Hematopoietic multipotent progenitor cell treated with erythropoietin and hydrocortisone succinate and interleukin-3 and kit ligand, for 6 days (in vitro differentiated cells): ENCODE data around the gene DYNLL2.
A peak's percentile ranks its signal among the peaks of the same experiment; 100 is the strongest.
"Not testable (repeated sequence)": the region's sequence is repeated elsewhere in the genome, so short reads cannot be mapped to it uniquely, and the experiment has no call there.

ENCODE experiments used
- DNase-seq: peaks from one replicate; pipeline ENCODE4 v3.0.0-alpha.2; 2015

Gene DYNLL2

DNA sequence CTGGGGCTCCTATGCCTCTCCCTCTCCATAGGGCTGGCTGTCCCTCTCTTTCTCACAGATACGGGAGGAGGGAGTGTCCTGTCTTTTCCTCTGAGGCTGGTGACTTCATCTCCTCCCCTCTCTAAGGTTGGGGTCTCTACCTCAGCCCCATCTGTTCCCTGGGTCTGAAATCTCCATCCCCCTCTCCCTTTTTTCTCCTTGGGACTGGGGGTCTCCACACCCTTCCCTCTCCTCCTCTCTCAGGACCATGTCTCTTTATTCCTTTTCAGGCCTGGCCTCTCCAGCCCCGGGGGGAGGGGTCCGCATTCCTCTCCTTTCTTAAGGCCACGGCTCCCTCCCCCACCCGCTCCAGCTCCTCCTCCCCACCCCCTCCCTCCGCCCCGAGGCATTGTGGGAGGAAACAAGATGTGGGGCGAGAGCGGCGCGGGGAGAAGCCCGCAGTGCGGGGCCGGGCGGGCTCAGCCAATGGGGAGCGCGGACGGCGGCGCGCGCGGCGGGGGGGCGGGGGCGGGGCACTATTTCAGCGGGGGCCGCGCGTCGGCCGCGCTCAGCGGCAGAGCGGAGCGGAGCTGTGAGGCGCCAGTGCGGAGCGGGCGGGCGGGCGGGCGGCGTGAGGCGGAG, at the start of gene DYNLL2:
TSS of gene DYNLL2 (plus strand) at position 550 of the 621 bp plus-strand sequence. CDS start 3,672 bp downstream, outside the sequence.
- DNase-seq = peak; percentile 95

DNA sequence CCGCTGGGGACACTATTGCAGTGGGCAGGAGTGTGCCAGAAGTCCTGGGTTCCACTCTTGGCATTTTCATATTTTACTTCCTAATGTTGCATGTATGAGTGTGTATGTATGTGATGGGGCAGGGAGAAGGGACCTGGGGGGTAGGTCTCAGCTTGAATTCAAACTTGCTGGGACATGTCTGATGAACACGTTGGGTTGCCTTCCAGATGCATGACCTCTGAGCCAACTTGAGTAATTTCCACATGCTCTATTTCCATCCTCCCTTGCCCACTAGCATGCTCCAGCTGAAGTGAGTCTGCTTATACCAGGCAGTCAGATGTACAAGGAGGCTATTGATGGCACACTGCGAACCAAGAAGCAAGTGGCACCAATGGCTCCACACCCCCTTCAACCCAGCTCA, 43.2 kb upstream of the DYNLL2 start:
- DNase-seq = no peak

DNA sequence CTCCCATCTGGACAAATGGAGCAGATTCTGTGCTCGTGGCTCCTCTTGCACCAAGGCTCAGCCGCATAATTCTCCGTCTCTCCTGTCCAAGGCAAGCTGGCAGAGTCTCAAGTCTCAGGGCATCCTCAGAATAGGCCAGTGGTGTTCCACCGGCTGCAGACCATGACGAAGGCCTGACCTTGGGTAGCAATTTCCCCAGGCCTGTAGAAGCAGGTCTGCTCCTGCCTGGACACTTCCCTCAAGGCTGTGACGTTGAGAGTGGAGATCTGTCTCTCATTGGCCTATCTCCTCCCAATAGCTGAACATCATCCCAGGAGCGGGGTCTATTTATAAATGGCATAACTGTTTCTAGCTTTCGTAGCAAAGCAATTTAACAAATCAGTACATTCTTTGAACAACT, 42.8 kb upstream of the DYNLL2 start:
- no peak for DNase-seq

DNA sequence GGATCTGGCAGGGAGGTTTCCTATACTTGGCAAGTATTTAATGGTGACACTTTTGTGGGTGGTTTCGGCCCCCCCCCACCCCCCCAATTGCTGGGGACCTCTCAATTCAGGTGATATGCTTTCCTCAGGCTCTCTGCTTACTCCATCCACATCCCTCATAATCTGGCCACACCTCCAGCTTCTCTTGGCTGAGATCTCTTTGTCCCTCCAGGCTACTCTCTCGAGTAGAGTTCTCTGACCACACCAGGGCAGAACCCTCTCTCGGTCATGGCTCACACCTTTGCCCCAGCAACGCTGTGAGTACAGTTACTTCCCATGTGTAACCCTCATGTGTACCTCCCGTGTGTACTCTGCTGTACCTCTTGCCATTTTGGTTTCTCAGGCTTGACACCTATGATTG, 42.1 kb upstream of the DYNLL2 start:
- no peak for DNase-seq

DNA sequence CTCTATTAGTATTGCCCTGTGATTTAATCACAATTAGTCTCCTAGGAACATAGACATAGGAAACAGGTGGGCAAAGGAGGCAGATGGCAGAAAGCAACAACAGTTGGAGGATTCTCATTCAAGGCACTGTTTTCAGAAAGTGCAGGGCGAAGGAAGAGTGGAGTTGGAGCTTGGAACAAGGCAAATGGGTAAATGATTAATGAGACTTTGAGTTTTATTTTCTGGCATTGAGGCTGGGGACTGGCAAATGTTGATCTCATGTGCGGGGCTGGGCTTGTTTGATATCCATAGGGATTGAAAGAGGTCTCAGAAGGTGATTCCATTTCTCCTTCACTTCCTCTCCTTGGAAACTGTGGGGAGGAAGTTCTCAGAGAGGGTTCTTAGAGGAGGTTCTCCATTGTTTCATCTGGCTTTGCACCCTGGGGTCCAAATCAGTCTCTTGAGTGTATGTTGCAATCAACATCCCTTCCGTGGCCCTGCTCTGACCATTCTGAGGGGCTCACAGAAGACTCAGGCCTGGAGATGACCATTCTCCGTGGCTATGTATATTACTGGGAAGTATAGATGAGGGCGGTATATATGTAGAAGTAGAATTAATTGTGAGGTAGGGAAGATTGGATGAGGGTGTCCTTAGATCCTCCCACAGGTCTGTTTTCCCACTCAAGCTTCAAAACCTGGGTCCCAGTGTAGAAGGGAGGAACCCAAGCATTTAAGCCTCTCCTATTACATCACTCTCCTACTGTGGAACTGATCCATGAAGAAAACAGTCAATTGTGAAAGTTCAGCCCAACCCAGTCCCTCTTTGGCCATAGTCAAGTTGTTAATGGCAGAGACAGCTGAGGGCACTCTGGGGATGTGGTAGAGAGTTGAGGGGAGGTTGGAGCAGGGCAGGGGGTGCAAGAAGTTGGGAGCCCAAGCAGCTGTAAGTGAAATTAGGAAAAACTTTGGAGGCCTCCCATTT, 39.7 kb upstream of the DYNLL2 start:
- no peak for DNase-seq

DNA sequence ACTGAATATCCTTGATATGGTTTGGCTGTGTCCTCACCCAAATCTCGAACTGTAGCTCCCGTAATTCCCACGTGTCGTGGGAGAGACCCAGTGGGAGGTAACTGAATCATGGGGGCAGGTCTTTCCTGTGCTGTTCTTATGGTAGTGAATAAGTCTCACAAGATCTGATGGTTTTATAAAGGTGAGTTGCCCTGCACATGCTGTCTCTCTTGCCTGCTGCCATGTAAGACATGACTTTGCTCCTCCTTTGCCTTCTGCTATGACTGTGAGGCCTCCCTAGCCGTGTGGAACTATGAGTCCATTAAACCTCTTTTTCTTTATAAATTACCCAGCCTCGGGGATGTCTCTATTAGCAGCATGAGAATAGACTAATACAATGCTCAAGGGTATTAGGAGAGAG, 39.0 kb upstream of the DYNLL2 start:
- DNase-seq = not testable (repeated sequence)

DNA sequence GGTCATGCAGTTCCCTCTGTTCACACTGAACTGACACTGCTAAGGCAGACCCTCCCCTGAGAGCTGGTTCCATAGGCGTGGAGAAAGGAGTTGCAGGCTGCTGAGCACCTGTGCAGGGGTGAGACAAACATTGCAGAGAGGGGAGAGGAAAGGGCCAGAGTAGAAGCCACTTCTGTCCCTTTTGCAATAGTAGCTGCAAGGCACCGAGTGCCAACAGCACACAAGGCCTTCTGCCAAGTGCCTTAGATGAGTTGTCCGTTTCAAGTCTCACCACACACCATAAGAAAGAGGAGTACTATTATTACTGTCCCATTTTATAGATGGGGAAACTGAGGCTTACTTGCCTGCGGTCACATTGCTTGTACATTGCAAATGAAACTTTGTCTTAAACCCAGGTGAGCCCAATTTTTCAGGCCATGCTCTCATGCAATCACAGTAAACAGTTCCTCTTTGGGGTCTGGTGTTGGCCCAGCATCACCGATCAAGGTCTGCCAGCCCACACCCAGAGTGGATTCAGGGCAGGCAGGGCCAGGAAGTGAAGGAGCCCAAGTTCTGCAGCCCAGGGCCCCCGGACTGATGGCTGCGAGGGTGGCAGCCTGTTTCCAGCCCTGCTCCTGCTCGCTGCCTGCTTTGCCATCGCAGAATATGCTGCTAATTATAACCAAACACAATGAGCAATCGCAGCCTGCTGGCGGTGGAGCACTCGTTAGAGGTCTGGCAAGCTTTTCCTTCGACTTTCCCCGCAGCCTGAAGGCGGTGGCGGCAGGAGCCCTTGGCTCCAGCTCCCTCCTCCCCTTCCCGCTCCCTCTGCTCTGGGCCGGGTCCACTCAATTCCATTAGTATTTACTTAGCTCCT, 36.8 kb upstream of the DYNLL2 start:
- no peak for DNase-seq

DNA sequence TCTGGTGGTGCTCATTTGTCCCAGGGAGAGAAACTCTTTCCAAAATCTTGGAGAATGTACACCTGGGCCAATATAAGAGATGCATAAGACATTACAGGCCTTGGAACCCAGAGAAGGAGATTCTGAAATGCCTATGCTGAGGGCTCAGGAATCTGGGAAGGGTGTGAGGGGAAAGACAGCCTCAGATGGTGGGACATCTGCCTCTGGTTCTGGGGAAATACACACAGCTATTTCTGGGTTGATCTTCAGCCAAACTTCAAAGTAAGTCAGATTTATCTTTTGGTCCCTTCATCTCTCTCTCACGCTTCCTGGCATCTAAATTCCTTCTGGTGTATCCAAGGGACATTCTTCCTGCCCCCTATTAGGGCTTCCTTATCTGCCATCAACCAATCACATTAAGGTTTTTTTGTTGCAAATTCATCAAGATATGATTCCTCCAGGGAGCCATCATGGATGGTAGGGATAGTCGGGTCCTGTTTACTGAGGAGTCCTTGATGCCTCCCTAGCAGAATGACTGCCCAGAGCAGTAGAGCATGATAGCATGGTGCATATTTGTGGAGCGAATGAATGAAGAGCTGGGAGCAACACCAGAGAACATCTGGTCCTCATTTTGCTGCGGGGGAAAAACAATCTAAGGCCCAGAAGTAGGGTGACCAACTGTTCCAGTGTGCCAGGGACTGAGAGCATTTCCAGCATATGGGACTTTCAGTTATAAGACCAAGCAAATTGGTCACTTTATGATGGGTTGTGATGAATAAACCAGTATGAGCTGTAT, 35.7 kb upstream of the DYNLL2 start:
- no peak for DNase-seq

DNA sequence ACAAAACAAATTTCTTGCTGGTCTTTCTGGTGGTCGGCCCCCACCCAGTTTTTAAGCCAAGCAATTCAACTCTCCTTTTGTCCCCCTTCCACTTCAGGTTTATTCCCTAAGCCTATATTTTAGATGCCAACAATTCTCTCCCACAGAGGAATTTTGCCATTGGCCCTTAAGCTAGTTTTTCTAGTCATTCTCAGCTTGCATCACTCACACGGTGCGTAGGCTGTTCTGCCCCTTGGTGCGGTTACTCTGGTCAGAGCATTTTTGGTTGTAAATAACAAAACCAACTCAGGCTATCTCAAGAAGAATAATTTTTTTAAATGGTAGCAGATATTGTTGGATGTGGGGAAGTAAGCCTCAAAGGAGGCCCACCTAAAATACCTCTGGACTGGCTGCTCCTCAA, 33.7 kb upstream of the DYNLL2 start:
- DNase-seq = no peak

DNA sequence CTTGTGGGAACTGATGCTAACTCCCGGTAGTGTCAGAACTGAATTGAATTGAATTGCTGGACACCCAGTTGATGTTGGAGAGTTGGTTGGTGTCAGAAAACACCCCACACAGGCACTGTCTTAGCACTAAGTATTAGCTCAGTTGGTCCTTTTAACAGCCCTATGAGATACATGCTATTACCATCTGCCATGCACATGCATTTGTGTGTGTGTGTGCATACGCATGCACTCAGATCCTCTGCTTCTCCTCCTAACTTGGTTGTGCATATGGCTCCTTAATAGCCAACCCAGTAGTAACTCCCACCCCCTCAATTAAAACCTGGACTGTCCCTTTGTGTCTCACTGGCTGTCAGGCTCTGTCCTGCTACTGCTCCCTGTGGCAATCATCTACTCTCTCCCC, 32.3 kb upstream of the DYNLL2 start:
- no peak for DNase-seq

DNA sequence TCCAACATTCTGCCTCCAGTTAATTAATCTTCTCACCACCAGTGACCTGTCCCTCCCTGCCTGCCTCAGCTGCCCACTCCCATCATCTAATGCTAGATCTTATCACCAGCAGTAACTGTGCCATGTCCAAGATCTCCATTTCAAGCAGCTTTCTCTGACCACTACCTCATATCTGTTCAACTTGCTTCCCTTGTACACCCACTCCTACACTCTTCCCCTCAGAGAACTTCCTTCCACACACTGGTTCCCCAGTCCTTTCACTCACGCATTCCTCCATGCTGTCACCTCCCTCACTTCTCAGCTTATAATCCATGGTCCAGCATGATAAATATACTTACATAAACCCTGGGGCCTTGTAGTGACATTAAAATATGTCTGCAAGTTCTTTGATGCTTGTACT, 31.8 kb upstream of the DYNLL2 start:
- DNase-seq = no peak

DNA sequence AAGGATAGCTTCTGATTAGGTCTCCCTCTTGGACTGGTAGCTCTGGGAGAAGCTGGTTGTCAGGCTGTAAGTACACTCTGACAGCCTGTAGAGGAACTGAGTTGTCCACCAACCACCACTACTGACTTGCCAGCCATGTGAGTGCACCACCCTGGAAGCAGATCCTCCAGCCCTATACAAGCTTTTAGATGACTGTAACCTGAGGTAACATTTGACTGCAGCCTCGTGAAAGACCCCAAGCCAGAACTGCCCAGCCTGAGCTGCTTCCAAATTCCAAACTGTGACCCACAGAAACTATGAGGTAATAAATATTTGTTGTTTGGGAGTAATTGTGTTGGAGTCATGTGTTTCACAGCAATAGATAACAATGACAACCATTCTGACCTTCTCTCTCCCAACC, 30.8 kb upstream of the DYNLL2 start:
- no peak for DNase-seq

DNA sequence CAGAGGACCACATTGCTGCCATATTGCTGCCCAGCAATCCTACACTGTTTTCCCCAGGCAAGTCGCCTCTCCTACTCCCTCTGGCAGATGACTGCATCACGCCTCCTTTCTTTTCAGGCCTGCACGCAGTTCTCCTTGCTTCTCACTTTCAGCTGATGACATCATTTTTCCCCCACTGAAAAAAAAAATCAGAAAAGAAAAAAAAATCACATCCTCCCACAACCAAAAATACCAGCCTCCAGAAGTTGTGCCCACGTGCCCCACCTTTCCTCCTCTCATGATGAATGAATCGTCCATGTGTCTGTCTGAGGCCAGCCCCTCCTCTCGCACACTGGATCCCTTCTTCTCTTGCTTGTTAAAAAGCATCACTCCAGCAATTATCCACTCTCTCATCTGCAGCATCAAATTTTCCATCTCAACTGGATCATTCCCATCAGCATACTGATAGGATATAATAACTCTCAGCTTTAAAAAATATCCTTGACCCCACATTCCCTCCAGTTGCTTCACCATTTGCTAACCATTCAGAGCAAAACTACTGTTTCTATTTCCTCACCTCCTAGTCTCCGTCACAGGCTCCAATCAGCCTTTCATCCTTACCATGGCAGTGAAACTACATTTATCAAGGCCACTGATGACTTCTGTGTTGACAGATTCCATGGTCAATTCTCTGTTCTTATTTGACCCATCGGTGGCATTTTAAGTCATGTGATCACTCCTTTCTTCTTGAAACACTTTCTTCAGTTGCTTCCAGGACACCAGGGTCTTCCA, 30.1 kb upstream of the DYNLL2 start:
- no peak for DNase-seq

DNA sequence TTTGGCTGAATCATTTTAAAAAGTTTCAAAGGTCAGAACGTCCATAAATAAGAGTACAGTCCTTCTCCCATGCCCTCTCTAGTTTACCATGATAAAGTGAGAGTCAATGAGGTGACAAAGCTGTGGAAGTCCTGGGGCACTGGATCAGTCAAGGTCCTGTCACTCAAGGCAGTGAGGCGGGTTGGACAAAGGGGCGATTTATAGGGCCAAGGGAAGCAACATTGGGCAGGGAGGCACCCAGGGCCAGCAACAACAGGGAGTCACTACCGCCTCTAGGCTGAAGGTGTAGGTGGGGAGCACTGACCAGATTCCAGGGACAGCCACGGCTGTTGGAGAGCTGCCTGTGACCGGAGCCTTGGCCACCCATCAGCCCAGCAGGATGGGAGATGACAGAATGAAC, 28.6 kb upstream of the DYNLL2 start:
- no peak for DNase-seq

DNA sequence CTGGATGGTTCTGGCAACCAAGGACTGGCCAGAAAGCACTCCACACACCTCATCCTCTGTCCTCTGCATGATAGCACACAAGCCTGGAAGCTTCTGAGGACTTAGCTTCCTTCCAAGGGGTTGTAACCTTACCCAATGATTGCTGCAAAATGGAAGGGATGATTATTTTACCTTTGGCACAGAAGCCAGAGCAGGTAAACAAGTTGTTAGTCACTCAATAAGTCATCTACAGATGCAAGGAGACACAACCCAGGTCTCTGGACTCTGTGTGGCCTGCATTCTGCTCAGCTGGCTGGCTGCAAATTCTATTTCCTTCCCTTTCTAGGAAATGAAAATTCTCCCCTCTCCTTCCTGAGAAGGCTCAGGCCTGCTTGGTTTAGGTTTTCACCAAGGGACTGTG, 26.7 kb upstream of the DYNLL2 start:
- no peak for DNase-seq

DNA sequence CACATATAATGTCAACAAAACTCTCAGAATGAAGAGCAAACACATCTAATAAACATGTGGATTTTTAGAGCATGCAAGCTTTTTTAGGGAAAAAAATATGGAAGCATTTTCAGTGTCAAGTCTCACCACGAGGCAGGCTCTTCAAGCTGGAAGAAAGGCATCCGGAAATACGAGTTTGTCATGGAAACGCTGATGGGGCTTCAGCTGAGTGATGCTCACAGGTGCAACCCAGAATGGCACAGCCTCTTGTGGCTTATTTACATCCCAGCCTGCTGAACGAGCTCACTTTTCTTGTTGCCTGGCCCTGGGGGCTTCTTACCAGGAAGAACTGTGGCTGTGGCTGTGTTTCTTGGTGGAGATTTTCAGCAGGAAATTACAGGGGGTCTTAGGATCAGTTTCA, 24.1 kb upstream of the DYNLL2 start:
- no peak for DNase-seq

DNA sequence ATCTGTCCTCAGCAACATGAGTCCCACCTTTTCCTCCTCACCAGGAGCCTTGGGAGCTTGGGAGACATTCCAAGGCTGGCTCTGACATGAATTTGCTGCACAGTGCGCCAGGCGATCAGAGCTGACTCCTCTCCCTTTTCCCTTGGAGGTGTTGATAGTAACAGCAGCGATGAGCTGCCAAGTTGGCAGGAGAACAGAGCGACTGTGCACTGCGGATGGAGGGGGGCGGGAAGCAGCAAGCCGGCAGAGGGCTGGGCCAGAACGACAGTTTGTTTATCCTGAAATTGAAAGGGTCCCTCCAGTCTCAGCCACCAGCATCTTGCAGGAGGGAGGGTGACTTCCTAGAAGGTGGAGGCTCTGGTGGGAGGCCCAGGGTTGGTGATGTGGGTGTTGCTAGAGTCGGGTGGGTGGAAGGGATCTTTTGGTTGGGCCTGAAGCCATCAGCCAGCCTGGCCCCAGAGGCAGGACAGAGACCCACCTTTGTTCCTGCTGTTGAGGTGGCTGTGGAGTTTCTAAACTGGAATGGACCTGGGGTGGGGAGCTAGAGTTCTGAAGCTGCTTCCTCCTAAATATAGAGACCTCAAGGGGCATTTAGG, 22.5 kb upstream of the DYNLL2 start:
- no peak for DNase-seq

DNA sequence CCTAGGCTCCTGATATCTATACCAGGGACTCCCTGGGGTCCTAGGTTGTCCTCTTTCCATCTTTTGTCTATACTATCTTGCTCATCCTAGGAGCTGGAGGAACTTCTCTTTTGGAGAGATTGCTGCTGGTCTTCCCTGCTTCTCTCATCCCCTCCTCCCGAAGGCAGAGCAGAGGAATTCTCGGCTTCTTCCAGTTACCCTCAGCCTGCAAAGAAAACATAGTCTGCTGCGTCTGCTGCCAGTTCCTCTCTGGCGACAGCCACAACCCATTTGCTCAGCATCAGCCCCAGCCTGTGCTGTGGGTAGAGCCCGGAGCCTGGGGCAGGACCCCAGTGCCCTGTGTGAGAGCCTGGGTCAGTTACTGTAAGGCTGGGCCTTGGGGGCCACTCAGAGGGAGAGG, 21.5 kb upstream of the DYNLL2 start:
- no peak for DNase-seq

DNA sequence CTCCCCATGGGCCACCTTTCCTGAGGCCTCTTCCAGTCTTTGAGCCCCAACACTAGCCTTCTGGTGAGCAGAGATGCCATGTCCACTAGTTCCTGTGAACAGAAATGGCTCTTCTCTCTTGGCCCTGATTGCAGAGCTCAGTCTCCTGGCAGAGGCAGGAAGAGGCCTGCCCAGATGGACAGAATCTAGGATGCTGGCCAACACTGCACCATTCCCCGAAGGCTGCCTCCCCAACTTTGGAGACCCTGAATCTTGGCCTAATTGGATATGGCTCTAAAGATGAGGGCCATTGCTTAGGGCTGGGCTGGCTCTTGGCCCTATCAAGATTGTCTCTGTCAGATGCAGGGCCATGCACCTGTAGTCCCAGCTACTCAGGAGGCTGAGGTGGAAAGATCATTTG, 18.0 kb upstream of the DYNLL2 start:
- no peak for DNase-seq

DNA sequence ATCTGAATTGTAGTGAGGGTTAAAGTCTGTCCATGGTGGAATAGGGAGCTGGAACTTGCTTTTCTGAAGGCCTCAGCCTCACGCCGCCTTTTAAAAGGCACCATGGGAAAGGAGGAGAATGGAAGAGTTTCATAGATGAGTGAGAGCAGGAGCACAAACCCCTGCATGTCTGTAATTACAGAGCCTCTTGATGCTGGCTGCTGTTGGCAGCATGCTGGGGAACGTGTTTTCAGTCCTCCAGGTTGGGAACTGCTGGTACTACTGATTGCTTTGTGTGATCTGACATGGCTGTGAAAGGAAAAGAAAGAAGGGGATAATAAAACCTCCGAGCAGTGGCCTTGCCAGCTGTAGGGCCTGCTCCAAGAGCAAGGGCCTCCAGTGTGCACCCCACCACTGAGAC, 16.8 kb upstream of the DYNLL2 start:
- no peak for DNase-seq

DNA sequence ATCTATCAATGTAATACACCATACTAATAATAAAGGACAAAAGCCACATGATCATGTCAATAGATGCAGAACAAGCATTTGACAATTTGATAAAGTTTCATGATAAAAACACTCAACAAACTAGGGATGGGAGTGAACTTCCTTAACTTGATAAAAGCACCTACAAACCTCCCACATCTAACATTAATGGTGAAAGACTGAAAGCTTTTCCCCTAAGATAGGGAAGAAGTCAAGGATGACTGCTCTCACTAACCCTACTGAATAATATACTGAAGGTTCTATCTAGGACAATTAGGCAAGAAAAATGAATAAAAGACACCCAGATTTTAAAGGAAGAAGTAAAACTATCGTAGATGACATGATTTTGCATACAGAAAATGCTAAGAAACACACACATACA, 10.4 kb upstream of the DYNLL2 start:
- DNase-seq = no peak
